NCI-H187 treated with DMSO at 0.1 percent for 48 hours (cell line): Measurements from ENCODE around the gene BRSK2.
"Not testable (repeated sequence)": the region's sequence is repeated elsewhere in the genome, so short reads cannot be mapped to it uniquely, and the experiment has no call there.

Source experiments
- DNase-seq: peaks from one replicate; lab custom pipeline; 2025; lab: John Stamatoyannopoulos, UW

The BRSK2 gene

DNA sequence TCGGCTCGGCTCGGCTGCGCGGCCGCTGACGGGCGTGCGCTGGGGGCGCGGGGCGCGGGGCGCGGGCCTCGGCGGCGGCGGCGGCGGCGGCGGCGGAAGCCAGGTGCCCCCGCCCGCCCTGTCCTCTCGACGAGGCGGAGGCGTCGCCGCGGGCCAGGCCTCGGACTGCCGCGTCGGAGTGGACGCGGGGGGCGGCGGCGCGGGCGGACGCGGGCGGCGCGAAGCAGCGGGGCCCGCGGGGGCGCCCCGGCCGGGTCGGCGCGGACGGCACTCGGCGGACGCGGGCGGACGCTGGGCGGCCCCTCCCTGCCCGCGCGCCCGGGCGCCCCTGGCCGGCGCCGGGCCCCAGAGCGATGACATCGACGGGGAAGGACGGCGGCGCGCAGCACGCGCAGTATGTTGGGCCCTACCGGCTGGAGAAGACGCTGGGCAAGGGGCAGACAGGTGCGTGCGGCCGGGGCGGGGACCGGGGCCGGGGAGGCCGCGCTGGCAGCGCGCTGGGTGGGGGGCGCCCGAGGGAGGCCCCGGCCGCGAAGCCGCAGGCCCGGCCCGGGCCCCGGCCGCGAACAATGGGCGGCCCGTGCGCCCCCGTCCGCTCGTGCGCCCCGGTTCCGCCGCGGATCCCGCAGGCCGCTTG, at the start of gene BRSK2:
Gene BRSK2 (plus strand): TSS at position 3 of the 637 bp plus-strand sequence. CDS start 351 bp downstream, at position 354.
- no peak for DNase-seq

DNA sequence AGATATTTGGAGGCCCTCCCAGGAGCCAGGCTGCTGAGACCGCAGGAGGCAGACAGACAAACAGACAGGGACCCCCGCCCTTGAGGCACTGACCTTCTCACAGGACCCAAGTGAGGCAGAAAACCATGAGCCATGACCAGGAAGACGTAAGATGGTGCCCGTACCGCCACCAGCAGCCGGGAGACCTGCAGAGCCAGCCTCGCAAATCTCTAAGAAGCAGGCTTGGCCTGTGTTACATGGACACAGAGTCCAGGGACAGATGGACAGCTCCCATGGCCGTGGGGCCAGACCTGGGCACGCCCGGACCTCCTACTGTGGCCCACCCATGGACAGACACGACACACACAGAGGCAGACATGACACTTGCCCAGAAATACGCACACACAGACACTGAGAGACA, 49.6 kb upstream of the BRSK2 start:
- no peak for DNase-seq

DNA sequence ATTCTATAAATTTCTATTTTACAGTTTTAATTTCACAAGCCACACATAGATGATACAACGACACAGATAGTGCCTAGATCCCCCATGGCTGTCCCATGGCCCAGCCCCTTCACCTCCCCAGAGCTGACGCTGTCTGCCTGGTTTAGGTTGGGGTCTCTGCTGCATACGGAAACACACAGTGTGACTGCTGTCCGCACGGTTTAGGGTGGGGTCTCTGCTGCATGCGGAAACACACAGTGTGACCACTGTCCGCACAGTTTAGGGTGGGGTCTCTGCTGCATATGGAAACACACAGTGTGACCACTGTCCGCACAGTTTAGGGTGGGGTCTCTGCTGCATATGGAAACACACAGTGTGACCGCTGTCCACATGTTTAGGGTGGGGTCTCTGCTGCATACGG, 48.5 kb upstream of the BRSK2 start:
- DNase-seq = not testable (repeated sequence)

DNA sequence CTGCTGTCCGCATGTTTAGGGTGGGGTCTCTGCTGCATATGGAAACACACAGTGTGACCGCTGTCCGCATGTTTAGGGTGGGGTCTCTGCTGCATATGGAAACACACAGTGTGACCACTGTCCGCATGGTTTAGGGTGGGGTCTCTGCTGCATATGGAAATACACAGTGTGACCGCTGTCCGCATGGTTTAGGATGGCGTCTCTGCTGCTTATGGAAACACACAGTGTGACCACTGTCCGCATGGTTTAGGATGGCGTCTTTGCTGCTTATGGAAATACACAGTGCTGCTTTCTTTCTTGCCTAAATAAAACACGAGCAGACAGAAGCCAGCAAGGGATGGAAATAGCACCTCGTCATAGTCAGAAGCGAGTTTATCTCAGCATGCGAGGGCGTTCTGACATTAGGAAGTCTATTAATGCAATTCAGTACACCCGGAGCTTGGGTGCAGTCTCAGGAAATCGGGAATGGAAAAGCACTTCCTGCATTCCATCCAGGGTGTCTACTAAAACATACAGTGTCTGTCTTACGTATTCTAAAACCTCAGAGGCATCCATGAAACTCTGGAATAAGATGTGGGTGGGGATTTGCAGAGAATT, 47.7 kb upstream of the BRSK2 start:
- DNase-seq = no peak

DNA sequence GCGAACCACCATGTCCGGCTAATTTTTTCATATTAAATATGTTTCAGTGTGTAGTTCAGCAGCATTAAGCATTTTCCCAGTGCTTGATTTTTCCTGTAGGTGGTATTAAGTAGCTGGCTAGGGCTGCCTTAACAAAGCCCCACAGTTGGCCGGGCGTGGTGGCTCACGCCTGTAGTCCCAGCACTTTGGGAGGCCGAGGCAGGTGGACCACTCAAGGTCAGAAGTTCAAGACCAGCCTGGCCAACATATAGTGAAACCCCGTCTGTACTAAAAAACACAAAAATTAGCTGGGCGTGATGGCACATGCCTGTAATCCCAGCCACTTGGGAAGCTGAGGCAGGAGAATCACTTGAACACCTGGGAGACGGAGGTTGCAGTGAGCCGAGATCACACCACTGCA, 46.8 kb upstream of the BRSK2 start:
- no peak for DNase-seq

GRCh38 chr11:1343391-1344055, 46.2 kb upstream of the BRSK2 start:
- no peak for DNase-seq

GRCh38 chr11:1344056-1344635, 45.6 kb upstream of the BRSK2 start:
- DNase-seq = no peak

GRCh38 chr11:1345737-1346513, 43.8 kb upstream of the BRSK2 start:
- no peak for DNase-seq

- DNase-seq = no peak
Measured at GRCh38 chr11:1346669-1347390, 42.9 kb upstream of the BRSK2 start.

- DNase-seq = not testable (repeated sequence)
Measured at GRCh38 chr11:1347411-1347999, 42.2 kb upstream of the BRSK2 start.

GRCh38 chr11:1348146-1348795, 41.5 kb upstream of the BRSK2 start:
- DNase-seq = no peak

DNA sequence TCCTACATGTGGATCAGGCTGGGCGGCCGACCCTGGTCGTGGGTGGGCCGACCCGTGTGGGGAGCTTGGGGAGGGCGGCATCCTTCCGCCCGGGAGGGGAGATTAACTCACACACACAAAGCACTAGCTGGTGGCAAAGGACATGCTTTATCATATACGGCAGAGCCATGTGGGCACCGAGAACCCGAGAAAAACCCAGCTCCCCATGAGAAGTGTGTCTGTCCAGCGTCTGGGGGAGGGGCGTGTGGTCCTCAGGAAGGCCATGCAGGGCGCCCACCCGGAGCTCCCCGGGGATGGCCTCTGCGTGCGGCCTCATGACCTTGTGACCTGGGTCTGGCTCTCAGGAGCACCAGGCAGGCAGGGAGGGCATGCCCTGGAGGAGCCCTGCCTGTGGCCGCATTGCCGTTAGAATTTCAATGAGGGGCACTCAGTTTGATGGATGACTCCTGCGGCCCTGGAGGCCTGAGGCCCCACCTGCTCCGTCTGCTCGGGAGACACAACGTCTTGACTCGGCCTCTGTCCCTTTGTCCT, 40.9 kb upstream of the BRSK2 start:
- DNase-seq = no peak

- no peak for DNase-seq
Measured at GRCh38 chr11:1349327-1350041, 40.2 kb upstream of the BRSK2 start.

DNA sequence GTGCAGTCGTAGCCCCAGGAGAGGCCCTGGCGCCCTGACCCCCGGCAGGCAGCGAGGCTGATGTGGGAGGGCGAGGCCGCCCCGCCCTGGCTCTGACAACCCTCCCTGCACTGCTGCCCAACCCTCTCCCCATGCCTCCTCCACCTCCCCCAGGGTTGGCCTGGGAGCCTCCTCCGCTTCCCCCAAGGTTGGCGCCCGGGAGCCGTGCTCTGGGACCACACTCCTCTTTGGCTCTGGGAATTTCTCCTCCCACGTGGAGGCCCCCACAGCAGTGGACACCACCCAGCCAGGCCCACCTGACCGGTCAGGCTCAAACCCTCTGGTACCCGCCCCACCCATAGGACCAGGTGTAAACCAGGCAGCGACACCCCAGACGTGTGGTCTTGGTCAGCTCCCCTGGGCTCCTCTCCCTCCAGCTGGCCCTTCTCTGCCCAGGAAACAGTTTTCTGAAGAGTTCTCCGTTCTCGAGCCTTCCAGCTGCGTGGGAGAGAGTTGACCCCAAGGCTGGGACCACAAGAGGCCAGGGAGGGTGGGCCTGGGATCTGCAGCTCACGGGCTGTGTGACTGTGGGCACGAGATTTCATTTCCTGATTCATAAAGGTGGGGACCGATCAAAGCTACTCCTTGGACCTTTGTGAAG, 39.5 kb upstream of the BRSK2 start:
- no peak for DNase-seq

DNA sequence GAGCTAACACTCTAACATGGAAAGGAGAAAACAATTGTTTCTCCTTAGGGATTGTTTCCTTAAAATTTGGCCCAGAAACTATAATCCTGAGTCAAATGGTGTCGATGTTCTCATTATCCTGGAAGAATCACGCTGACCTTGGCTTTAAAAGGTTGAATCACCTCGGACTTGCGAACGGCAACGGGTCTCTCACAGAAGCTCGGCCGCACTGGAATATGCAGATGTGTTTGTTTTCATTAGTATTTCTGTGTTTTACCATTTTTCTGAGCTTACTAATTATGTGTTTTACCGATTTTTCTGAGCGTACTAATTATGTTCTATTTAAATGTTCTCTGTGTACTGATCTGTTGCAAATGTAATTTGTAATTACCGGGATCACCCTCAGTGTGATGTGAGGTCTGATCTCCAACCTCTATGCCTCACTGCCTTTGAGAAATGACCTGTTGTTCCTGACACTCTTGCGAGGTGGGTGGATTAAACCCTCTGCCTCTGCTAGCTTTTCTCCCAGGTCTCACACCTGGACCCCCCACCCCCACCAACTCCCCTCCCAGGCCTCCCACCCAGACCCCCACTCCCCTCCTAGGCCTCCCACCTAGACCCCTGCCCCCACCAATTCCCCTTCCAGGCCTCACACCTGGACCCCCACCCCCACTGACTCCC, 38.3 kb upstream of the BRSK2 start:
- DNase-seq = no peak

GRCh38 chr11:1352696-1353382, 36.9 kb upstream of the BRSK2 start:
- DNase-seq = no peak

DNA sequence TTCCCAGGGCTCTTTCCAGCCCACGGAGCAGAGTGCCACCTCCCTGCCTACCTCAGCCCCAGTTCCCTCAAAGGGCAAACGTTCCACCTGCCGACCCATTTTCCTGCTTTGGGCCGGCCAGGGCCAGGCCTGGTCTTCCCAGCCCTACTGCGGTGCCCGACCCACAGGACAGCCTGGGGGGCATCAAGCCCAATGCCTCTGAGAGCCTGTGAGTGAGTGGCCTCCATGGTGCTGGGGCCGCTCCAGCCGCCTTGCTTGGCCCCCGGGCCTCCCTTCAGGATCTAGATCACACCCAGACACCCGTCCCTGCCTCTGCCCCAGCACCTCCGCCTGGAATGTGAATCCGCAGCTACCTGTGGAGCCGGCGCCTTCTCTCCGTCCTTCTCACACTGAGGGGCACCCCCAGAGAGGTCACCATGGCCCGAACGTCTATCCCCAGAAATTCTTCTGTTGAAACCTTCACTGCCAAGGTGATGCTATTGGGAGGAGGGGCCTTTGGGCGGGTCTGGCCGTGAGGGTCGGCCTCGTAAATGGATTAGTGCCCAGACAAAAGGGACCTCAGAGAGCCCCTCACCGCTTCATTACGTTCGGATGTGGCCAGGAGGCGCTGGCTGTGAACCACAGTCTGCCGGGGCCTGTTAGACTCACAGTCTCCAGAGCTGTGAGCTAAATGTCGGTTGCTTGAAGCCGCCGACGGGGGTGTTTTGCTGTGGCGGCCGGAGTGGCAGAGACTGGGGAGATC, 36.2 kb upstream of the BRSK2 start:
- no peak for DNase-seq
